ENCODE data around the gene NXT1.
"Not testable (repeated sequence)": the region's sequence is repeated elsewhere in the genome, so short reads cannot be mapped to it uniquely, and the experiment has no call there.

The NXT1 gene

DNA sequence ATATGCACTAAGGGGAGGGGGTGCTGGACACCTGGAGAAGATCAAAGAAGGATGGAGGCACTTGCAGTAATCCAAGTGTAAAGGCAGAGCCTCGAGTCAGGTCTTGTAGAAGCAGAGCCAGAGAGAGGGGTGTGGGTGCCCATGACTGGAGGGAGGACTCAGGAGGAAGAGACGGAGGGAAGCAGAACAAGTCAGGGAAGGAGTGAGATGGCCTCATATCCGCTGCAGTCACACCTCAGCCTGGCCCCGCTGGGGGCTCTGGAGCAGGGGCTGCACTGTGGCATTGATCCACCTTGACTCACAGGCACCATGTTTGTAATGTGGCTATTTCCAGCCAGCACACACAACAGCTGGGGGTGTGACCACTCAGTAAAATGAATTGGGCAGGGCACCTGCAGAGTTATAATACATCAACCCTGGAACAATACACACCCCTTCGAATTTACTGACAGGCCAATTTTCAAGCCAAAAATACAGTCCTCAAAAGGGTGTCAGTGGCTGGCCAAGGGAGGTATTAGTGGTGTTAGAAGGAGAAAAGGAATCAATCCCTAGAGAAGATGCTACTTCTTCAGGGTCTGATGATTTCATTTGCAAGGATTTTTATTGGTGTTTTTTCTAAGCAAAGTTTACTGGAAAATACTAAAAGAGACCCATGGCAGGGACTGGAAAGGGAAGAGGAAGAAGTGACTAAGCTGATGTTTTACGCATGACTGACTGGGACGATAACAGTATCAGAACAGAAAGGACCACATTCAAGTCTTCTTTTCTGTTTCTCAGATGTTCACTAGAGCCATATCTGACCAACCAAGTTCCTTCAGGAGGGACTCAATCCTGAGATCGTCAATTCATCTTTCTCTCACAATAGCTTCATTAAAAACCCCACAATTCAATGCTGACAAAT, 18.9 kb upstream of the NXT1 start:
- peak; percentile 12 for DNase-seq

DNA sequence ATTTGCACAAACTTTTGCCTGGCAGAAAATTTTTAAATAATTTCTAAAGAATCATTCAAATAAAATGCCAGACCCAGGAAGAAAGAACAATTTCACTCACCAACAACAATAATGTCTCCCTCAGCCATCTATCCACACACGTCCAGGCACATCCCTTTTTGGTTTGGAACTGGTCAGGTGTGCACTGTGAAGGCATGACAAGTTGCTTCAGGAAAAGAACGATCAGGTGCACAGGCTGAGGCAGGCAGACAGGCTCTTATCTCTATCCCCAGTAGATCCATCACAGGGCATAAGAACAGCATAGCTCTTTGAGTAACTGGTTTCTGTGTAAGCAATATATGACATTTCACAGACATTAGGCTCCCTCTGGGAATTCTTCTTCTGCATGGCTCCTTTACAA, 18.1 kb upstream of the NXT1 start:
- no peak for DNase-seq

DNA sequence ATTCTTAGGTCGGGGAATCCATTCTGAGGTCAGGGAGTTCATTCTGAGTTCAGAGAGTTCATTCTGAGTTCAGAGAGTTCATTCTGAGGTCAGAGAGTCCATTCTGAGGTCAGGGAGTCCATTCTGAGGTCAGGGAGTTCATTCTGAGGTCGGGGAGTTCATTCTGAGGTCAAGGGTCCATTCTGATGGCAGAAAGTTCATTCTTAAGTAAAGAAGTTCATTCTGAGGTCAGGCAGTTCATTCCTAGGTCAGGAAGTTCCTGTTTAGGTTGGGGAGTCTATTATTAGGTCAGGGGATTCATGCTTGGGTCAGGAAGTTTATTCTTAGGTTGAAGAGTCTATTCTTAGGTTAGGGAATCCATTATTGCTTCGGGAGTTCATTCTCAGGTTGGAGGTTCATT, 16.5 kb upstream of the NXT1 start:
- DNase-seq: no peak

DNA sequence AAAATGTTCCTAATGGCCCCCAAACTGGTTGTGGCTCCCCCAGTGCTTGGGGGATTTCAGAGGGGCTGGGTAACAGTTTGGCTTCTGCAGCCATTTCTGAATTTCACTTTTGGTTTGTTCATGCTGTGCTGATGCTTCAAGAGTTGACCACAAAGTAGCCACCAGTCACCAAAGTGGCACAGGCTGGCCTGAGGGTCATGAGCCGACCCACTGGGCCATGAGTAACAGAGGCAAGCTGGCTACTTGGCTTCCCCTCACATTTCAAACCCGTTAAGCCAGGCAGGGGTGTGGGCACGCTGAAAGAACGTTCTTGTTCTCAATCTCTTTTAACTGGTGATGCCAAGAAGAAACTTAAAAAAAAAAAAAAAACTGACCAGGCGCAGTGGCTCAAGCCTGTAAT, 15.1 kb upstream of the NXT1 start:
- DNase-seq: no peak

DNA sequence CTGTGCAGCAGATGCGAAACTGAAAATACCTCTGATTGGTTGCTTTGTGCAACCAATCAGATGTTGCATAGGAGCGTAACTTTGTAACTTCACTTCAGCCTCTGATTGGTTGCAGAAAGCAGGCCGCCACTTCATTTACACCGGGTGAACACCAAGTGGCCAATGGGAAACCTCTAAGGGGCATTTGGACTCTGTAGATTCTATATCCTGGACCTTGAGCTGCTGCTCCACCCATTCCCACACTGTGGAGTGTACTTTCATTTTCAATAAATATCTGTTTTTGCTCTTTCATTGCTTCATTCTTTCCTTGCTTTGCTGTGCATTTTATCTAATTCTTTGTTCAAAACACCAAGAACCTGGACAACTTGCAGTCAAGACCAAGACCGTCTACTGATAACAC, 14.1 kb upstream of the NXT1 start:
- no peak for DNase-seq

DNA sequence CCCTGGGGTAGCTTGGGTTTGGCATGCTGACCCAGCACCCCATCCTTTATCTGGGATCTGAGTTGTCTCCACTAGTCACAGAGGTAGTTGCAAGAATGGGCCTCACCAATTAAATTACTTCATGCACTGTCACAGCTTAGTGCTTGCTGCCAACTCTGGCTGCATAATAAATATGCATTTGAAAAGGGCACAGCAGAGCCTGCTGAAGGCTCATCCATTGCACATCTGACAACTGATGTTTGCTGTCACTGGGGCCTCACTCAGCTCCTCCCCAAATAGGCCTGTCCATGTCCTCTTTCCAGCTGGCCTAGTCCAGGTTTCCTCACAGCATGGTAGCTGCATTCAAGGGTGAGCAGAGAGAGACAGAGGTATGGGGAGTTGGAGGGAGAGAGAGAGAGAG, 13.3 kb upstream of the NXT1 start:
- DNase-seq: no peak

DNA sequence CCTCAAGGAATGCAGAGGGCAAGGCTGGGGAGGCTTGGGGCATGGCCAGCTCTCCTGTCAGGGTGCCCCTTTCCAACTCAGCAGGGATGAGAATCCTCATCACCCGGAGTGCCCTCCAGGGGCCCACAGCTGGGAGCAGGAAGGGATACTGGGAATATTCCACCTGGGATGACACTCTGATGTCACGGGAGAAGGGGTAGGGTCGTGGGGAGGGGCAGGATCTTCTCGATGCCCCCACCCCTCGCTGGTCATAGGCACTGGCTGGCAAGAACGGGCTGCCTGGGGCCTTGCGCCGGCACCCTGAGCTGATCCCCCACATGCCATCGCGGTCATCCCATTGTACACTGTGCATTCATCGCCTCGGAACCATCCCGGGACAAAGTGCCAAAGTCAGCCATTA, 10.6 kb upstream of the NXT1 start:
- no peak for DNase-seq

DNA sequence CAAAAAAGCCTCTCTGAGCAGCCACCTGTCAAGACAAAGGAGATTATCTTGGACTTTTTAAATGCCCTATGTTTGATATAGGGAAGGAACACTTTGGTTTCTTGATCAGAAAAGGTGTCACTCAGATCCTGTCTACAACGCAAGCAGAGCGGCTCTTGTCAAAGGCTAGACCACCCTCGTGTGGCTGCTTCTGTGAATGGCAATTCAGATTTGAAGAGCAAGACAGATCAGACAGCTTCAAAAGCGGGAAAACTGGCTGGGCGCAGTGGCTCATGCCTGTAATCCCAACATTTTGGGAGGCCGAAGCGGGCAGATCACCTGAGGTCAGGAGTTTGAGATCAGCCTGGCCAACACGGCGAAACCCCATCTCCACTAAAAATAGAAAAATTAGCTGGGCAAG, 10.1 kb upstream of the NXT1 start:
- peak; percentile 81 for DNase-seq

DNA sequence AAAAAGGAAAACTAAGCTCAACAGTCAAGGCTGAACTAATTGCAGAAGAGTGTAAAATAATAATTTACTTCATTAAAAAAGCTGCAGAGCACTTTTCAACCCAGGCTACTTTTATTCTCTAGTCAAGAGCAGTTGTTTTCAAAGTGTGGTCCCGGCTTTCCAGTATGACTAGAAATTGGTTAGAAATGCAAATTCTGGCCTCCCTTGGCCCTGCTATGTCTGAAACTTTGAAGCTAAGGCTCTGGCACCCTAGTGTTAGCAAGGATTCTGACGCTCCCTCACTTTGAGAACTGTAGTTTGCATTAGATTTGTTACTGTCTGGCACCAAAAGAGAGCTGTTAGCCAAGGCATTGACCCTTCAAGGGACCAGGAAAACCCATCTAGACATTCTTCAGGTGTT, 9.5 kb upstream of the NXT1 start:
- DNase-seq: no peak

DNA sequence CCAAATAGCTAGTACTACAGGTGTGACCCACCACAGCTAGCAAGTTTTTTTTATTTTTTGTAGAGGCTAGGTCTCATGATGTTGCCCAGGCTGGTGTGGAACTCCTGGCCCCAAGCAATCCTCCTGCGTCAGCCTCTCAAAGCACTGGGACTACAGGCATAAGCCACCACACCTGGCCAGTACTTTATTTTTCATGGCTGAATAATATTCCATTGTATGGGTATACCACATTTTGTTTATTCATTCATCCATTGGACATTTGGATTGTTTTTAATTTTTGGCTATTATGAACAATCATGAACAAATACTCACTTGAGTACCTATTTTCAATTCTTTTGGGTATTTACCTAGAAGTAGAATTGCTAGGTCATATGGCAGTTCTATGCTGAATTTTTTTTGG, 7.0 kb upstream of the NXT1 start:
- DNase-seq: no peak

DNA sequence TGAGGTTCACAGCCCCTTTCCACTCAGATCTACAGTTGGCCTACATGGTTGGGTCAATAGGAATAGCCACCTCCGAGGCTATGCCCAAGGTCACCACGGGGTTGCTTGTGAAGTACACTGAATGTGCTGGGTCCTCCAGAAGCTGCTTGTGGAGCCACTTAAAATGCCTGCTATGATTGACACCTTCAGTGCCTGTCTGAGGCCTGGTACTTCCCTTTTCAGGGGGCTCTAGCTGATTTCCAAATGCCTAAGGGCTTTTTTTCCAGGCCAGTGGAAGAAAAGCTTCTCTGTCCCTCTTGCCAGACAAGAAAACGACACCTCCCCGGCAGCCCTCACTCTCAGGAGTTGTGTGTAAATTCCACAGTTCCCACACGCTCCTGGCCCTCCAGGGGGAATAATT, 6.3 kb upstream of the NXT1 start:
- DNase-seq: no peak

DNA sequence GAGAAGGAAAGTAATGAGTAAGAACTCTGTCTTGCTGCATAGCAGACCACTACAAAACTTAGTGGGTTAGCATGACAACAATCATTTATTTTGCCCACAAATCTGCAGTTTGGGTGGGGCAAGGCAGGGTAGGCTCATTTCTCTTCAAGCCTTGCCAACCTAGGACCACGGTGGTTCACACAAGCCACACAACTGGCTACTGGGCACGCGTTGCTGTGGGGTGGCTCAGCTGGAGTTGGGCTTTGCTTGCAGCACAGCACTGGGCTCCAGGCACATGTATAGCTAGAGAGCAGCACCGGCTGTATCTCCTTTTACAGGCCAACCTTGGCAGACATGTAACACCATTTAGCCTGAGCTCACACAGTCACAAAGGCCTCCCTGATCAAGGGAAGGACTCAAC, 4.6 kb upstream of the NXT1 start:
- no peak for DNase-seq

DNA sequence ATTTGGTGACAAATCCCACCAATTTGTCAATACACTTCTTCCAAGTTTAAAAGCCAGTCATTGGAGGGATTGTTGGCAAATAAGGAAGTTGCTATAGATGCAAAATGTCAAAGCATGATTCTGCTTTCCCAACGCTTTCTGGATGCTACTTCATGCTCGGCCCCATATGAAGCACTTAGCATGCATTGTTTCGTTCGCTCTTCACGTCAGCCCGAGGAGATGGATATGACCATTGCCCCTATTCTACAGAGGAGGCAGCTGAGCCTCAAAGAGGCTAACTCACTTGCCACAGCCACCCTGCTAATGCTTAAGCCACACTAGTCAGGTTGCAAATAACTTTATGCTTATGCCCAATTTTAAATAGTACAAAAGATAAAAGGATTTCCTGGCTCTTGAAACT, 2.8 kb upstream of the NXT1 start:
- no peak for DNase-seq

DNA sequence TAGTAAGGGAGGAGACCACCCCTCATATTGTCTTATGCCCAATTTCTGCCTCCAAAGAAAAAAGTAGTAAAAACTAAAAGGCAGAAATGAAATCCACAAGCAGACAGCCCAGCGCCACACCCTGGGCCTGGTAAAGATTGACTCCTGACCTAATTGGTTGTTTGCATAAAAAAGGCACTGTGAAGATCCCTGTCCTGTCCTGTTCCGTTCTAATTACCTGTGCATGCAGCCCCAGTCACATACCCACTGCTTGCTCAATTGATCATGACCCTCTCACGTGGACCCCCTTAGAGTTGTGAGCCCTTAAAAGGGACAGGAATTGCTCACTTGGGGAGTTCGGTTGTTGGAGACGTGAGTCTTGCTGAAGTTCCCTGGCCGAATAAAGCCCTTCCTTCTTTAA, 2.1 kb upstream of the NXT1 start:
- not testable (repeated sequence) for DNase-seq

DNA sequence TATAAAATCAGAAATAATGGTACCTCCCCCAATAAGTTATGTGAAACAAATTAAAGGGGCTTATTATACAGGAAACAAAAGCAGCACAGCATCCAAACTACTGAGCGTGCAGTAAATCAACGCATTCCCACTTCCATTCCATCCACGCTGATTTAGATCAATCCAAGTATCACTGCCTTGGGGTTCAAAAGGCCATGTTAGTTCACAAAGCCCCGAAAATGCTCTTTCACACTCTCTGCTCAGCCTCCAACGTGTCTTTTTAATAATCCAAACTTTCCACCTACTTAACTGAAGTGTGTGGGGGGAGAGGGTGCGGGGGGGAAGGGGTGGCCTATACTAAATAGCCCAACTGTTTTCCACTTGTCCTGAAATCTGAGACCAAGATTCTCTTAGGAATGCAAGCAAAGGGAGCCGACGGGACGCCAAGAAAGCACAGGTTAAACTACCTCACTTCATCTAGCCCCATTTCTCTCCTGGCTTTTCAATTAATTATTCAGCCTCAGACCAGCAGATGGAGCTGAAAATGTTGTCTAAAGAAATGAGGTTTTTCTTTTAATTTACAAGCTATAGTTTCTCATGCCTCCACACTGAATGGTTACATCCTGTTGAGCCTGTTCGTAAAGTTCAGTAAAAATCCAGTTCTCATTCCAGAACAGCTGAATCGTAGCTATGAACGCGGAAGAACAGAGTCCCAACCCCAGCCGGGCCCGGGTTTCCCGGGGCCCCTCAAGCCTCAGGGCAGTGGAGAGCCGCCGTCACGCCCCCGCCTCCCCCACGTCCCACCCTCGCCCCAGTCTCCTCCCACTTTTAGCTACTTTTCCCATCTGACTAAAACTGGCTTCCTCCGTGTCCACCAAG, 1.0 kb upstream of the NXT1 start:
- peak; percentile 92 for DNase-seq

DNA sequence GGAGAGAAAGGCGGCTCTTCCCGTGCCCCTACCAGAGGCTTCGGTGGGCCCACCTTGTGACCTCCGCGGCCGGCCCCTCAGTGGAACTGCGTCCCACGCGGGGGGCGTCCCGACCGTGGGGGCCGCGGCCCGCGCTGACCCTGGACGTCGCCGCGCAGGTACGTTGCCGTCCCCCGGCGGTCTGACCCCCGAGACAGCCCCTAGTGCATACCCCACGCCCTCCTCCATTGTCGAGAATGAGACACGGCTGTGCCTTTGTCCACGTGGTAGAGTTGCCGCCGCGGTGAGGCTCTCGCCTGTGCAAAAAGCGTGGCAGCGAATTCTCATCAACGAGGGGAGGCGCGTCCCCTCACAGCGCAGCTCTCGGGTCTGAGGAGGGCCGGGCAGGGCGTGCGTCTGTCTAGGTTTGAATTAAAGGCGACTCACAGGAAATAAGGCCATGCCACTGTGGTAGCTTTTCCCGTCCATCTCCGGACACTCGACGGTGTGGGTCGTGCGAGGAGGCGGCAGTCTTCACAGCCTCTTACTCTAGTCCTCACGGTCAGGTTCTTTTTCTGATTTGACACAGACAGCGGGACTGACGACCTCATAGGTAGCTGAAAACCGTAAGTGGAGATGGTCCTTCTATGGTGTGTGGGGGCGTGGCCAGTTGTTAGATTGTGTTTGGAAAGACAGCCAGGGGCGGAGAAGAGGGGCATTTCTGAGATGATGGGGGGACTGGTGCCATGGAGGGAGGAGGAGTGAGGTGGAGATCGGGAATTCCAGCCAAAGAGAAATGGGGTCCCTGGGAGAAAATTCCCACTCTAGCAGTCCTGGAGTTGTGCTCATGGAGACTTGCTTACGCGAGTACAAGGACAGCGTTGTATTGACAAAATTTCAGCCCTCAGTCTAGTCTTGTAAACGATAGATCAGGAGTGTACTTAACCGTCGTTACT, 580 bp downstream of the NXT1 start:
- peak; percentile 72 for DNase-seq

DNA sequence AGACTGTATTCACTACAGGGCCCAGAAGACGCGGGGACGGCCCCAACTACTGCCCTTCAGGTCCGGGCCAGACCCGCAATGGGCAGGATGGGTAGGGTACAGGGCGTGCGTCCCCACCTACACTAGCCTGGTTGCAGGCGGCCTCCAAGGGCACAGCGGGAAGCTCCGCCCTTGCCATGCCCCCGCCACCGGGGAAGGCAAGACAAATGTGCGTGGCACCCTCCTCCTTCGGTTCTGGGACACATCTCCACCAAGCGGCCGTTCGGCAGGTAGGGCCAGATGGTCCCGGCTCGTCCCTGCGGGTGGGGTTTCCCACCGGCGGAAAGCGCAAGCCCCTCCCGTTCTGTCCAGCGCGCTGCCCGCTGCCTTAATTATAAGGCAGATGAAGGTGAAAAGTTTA, 5.6 kb downstream of the NXT1 start:
- DNase-seq: no peak

DNA sequence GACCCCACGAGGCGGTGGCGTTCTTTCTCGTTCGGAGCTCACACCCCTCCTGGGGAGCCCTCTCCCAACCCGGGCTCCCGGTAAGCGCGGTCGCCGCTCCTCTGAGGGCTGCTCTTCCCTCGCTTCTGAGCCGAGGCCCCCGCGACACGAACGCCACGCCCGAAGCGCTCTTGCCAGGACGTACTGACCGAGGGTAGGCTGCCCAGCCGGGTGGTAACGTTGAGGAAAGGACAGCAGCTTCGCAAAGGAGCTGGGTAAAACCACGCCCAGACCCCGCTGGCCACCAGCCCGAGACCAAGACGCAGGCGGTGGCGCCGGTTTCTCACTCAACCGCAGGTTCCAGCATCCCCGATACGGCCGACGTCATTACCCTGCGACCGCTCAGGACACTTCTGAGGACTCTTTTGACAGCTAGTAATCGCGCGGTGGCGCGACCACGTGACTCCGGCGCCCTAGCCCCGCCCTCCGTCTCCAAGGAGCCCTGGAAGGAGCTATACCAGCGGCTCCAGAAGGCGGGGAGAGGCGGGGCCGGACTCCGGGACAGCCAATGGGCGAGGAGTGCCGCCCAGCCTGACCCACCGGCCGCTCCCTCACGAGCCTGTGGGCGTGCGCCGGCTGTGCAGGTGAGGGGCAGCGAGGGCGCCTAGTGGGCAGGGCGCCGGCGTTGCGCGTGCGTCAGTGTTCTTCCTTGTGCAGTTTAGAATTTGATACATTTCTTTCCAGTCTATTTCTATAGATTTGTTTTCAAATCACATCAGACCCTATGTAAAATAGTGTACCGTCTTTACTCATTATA, 7.4 kb downstream of the NXT1 start:
- DNase-seq: peak; percentile 100

DNA sequence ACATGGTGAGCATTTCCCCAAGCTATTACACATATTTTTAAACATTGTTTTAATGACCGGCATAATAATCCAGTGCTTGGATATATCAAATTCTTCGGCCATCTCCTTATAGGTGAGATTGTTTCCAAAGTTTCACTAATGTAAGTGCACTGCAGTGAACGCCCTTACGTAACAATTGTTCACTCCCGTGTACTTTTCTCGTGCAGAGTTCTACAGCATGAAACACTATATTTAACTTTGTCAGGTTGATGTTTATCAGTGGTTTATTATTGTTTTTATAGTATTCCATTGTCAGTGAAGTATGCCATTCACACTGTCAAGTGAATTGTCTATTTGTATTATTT, 7.9 kb downstream of the NXT1 start:
- DNase-seq: peak; percentile 56

DNA sequence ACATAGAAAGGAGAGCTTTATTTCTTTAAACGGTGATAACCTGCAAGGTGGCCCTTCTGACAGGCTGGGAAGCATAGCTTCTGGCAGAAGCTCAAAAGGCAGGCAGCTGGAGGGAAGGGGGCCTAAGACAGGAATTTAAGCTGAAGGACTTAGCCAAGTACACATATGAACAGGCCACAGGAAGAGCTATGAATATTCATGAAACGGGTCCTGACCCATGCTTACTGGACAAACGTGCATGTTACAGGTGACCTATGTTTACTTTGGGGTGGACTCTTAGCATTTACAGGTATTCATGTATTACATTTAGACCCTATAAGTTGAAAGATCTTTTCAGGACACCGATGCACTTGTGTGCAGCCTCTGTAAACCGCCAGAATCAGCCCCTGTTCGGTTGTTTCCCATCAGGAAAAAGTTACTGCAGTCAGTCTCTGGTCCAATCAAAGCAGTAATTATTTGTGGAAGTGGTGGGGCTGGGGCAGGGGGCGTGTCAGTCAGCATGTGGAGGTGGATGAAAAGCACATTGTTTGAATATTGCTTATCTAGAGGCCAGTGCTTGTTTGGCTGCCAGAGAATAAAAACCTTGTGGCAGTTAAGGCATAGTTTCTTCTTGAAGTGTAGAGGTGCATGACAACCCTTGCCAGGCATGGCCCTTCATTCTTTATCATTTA, 8.5 kb downstream of the NXT1 start:
- peak; percentile 26 for DNase-seq

DNA sequence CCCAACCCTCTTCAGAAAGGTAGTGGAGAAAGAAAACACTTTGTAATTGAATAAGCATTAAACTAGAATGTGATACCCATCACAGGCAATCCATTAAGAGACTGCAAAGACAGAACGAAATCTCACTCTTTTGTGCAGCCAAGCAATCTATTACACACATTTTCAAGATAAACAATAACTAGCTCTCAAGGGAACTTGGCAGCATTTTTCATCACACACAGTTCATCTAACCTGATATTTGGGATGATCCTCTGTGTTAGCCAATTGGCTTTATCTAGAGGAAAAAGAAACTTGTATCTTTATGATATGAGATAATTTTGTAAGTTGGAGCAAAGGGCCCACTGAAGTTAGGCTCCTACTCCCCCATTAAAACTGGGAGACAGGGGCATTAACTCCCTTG, 9.9 kb downstream of the NXT1 start:
- DNase-seq: peak; percentile 36

DNA sequence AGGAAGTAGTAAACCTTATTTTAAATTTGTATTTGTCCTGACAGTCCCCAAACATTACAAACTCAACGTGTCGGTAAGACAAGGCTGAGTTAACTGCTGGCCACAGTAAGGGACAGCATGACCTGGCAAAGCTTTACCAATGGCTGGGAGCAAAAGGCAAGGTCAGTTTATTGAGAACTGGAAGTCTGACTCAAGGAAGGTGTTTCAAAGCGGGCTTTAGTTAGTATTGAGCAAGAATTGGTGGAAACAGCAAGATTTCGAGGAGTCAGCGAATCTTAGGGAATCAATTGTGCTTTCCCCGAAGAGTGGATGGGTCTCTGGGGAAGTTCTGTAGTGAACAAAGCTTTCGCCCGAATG, 10.5 kb downstream of the NXT1 start:
- no peak for DNase-seq

Measured in NCI-H69 (cell line).